Measurements from ENCODE around the gene SORCS2.

SORCS2 gene

DNA sequence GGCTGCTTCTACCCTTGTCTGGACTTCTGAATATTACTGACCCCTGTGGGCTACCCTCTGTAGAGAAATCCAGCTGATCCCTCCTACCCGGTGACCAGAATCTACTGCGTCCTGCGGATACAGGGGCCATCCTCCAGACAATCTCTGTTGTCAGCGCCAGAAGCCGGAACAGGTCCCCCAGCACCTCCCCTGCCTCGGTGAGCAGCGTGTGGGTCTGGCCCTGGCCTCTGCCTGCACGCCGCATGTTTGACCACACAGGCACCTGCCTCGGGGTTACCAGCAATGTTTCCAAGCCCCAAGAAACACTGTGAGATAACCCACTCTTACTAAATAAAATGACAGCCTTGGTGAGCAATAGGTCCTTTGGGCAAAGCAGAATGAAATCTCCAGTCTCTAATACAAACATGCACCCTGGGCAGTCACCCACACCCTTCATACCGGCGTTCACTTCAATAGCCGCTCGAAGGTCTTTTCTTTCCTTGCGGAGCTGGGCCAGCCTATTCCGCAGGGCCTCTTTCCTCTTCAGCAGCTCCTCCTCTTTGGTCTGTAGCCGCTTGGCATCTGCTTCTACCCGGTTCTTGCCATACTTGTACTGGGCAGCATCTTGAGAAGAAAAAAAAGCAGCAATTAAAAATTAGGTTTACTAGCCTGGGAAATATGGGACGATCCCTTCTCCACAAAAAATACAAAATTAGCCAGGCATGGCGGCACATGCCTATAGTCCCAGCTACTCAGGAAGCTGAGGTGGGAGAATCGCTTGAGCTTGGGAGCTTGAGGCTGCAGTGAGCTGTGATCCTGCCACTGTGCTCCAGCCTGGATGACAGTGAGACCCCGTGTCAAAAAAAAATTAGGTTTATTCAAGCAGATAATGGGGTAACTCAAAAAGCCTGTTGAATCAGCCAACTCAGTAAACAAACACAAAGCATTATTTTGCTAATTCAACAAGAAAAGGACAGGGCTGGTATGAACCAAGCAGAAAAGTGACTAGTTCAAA is 582.3 kb downstream of the SORCS2 start:
- no peaks in the 10 kb centered on the region for H3K36me3 ChIP-seq (ENCODE audit: control insufficient read depth, insufficient read depth, low read length)
- no peaks in the 10 kb centered on the region for H3K27me3 ChIP-seq (replicated peaks; ENCODE audit: control insufficient read depth, insufficient read depth, low read length)
- no peak overlapping the region for H3K4me3 ChIP-seq (replicated peaks; ENCODE audit: low read depth, low read length)
- TF ChIP-seq CTCF (IDR thresholded peaks at IDR 0.05; ENCODE audit: insufficient read depth, low read length, poor library complexity, severe bottlenecking) = no peak
- DNase-seq (ENCODE audit: extremely low read depth, insufficient read length) = no peak

DNA sequence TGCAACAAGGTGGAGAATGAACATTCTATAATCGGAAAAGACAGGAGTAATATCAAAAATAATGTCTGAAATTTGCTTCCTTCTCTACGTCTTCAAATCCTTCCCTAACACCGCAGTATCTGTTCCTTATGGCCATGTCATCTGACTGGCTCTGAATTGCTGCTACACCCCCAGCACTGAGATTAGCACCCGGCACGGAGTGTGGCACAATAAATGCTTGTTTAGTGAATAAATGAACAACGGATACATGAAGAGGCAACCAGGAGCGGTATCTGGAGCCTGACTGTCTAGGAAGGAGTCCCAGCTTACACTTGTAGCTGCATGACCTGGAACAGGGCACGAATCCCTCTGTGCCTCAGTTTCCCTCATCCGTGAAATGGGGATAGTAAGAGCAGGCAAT is 583.1 kb downstream of the SORCS2 start:
- Histone ChIP-seq H3K4me3 (replicated peaks; ENCODE audit: low read depth, low read length) (no peak overlapping the region), H3K36me3 (ENCODE audit: control insufficient read depth, insufficient read depth, low read length) (no peaks in the 10 kb centered on the region), H3K27me3 (replicated peaks; ENCODE audit: control insufficient read depth, insufficient read depth, low read length) (no peaks in the 10 kb centered on the region)
- no peak for TF ChIP-seq CTCF (IDR thresholded peaks at IDR 0.05; ENCODE audit: insufficient read depth, low read length, poor library complexity, severe bottlenecking)
- no peak for DNase-seq (ENCODE audit: extremely low read depth, insufficient read length)

GRCh38 chr4:7777017-7777710 is 584.8 kb downstream of the SORCS2 start:
- no peak for TF ChIP-seq CTCF (IDR thresholded peaks at IDR 0.05; ENCODE audit: insufficient read depth, low read length, poor library complexity, severe bottlenecking)
- no peaks in the 10 kb centered on the region for H3K27me3 ChIP-seq (replicated peaks; ENCODE audit: control insufficient read depth, insufficient read depth, low read length)
- H3K4me3 ChIP-seq (replicated peaks; ENCODE audit: low read depth, low read length) = no peak overlapping the region
- no peaks in the 10 kb centered on the region for H3K36me3 ChIP-seq (ENCODE audit: control insufficient read depth, insufficient read depth, low read length)
- no peak for DNase-seq (ENCODE audit: extremely low read depth, insufficient read length)

- Histone ChIP-seq H3K36me3 (ENCODE audit: control insufficient read depth, insufficient read depth, low read length) (no peaks in the 10 kb centered on the region), H3K27me3 (replicated peaks; ENCODE audit: control insufficient read depth, insufficient read depth, low read length) (no peaks in the 10 kb centered on the region), H3K4me3 (replicated peaks; ENCODE audit: low read depth, low read length) (no peak overlapping the region)
- no peak for TF ChIP-seq CTCF (IDR thresholded peaks at IDR 0.05; ENCODE audit: insufficient read depth, low read length, poor library complexity, severe bottlenecking)
- DNase-seq (ENCODE audit: extremely low read depth, insufficient read length) = no peak
These were observed 585.7 kb downstream of the SORCS2 start for GRCh38 chr4:7777871-7778509.

- no peaks in the 10 kb centered on the region for H3K27me3 ChIP-seq (replicated peaks; ENCODE audit: control insufficient read depth, insufficient read depth, low read length)
- no peak overlapping the region for H3K4me3 ChIP-seq (replicated peaks; ENCODE audit: low read depth, low read length)
- DNase-seq (ENCODE audit: extremely low read depth, insufficient read length) = no peak
- no peaks in the 10 kb centered on the region for H3K36me3 ChIP-seq (ENCODE audit: control insufficient read depth, insufficient read depth, low read length)
- TF ChIP-seq CTCF (IDR thresholded peaks at IDR 0.05; ENCODE audit: insufficient read depth, low read length, poor library complexity, severe bottlenecking) = no peak
These were observed 586.4 kb downstream of the SORCS2 start for GRCh38 chr4:7778510-7779431.

All from GM06990 (cell line).